HCT116 (cell line): Measurements from ENCODE around the gene BNIP5. TPM values are rescaled to one million over a fixed set of nuclear protein-coding genes. Genes with fewer than 3 reads are reported as not detected.

Source experiments
- ATAC-seq: fragments of 200-7000 bp; cut with Tn5 transposase; 2 replicates; pipeline ENCODE4 v1.9.1; 2020; ENCODE audit warnings: mild to moderate bottlenecking, moderate library complexity
- BruUV-seq: library from RNA; stranded (reverse); fragments of 400-500 nt; replicated peaks from 2 replicates; lab custom pipeline; 2021; lab: Mats Ljungman, UMichigan
- CTCF ChIA-PET: fragments of 300-600 bp; sonication (Branson Sonifier 250); formaldehyde crosslinking; loops from one replicate; lab custom pipeline; 2021; ENCODE audit warnings: antibody characterized with exemption; lab: Charles Lee
- POLR2A ChIA-PET: fragments of 300-600, 350-600 bp; sonication (Branson Sonifier 250); formaldehyde crosslinking; loops from one replicate; lab custom pipeline; 2021; ENCODE audit warnings: antibody characterized with exemption; lab: Charles Lee
- RAD21 ChIA-PET, 2 experiments: fragments of 300-600 bp; sonication (Branson Sonifier 250); formaldehyde crosslinking; loops; one replicate each; lab custom pipeline; 2023; ENCODE audit warnings: low total read pairs in 2 of 2; ENCODE audit not compliant: uncharacterized antibody in 2 of 2, unreplicated experiment in 2 of 2, low non-redundant PET in 1 of 2; lab: Charles Lee
- DNase-seq: peaks from one replicate; pipeline ENCODE4 v3.0.0-alpha.2; 2010; ENCODE audit warnings: low read depth, low spot score
- H2AFZ ChIP-seq: fragments of 200-600 bp; shearing (Covaris generic), sonication (generic); 2 replicates; pipeline ENCODE4 v1.6.1; 2017; ENCODE audit warnings: low read depth, mixed run types, mixed read lengths, antibody characterized with exemption, low read length; ENCODE audit not compliant: poor library complexity, severe bottlenecking
- H3K27ac ChIP-seq: 2 replicates; pipeline ENCODE4 v1.5.1; 2012; ENCODE audit warnings: low read depth, low read length
- H3K27me3 ChIP-seq: fragments of 200-600 bp; sonication (generic); 2 replicates; pipeline ENCODE4 v1.6.1; 2016; ENCODE audit warnings: mixed run types, low read length, mixed read lengths; ENCODE audit not compliant: insufficient read depth
- H3K36me3 ChIP-seq, 2 experiments: fragments of 200-500 bp in 1 of 2; fragments of 200-600 bp in 1 of 2; sonication (Bioruptor generic) in 1 of 2; sonication (generic) in 1 of 2; 2 replicates each; pipeline versions ENCODE4 v1.5.1 to v1.6.1; 2014 to 2016; ENCODE audit warnings: low read length in 2 of 2, inconsistent platforms in 1 of 2, mixed read lengths in 1 of 2, mixed run types in 1 of 2; ENCODE audit not compliant: insufficient read depth in 2 of 2, control insufficient read depth in 1 of 2
- H3K4me1 ChIP-seq, 2 experiments: fragments of 200-600 bp in 1 of 2; sonication (generic) in 1 of 2; 2 replicates each; pipeline versions ENCODE4 v1.5.1 to v1.6.1; 2012 to 2017; ENCODE audit warnings: low read length in 2 of 2, inconsistent platforms in 1 of 2, mild to moderate bottlenecking in 1 of 2, mixed read lengths in 1 of 2, mixed run types in 1 of 2, moderate library complexity in 1 of 2; ENCODE audit not compliant: insufficient read depth in 2 of 2, control insufficient read depth in 1 of 2
- H3K4me2 ChIP-seq: fragments of 200-600 bp; sonication (generic); 2 replicates; pipeline ENCODE4 v1.6.1; 2017; ENCODE audit warnings: mixed run types, low read length, mixed read lengths
- H3K4me3 ChIP-seq, 2 experiments: fragments of 200-600 bp in 1 of 2; sonication (generic) in 1 of 2; replicated peaks in 1 of 2; 2 replicates each; pipeline ENCODE4 v1.5.1; 2011 to 2016; ENCODE audit warnings: low read length in 2 of 2, control low read depth in 1 of 2, low read depth in 1 of 2, mild to moderate bottlenecking in 1 of 2, mixed read lengths in 1 of 2, mixed run types in 1 of 2
- H3K79me2 ChIP-seq: fragments of 200-600 bp; sonication (generic); 2 replicates; pipeline ENCODE4 v1.6.1; 2017; ENCODE audit warnings: mild to moderate bottlenecking, mixed run types, low read length, moderate library complexity, mixed read lengths; ENCODE audit not compliant: insufficient read depth
- H3K9ac ChIP-seq: fragments of 200-600 bp; sonication (generic); 2 replicates; pipeline ENCODE4 v1.6.1; 2016; ENCODE audit warnings: low read length, mixed read lengths
- H3K9me2 ChIP-seq: fragments of 200-600 bp; sonication (generic), shearing (Covaris generic); 2 replicates; pipeline ENCODE4 v1.6.1; 2017; ENCODE audit warnings: mixed run types, mild to moderate bottlenecking, moderate library complexity; ENCODE audit not compliant: insufficient read depth
- H3K9me3 ChIP-seq, 2 experiments: fragments of 200-500 bp in 1 of 2; fragments of 200-600 bp in 1 of 2; sonication (Bioruptor generic) in 1 of 2; sonication (generic) in 1 of 2; 2 replicates each; pipeline ENCODE4 v1.6.1; 2014 to 2017; ENCODE audit warnings: low read length in 2 of 2, mixed read lengths in 2 of 2, inconsistent platforms in 1 of 2, low read depth in 1 of 2, mild to moderate bottlenecking in 1 of 2, mixed run types in 1 of 2, moderate library complexity in 1 of 2; ENCODE audit not compliant: control insufficient read depth in 1 of 2, insufficient read depth in 1 of 2
- H4K20me1 ChIP-seq: fragments of 200-600 bp; sonication (generic), shearing (Covaris generic); 2 replicates; pipeline ENCODE4 v1.6.1; 2017; ENCODE audit warnings: mixed run types, mild to moderate bottlenecking, moderate library complexity; ENCODE audit not compliant: insufficient read depth
- CEBPB ChIP-seq: IDR thresholded peaks from 2 replicates; pipeline ENCODE4 v1.6.1; 2012; ENCODE audit warnings: low read depth
- EZH2 ChIP-seq: fragments of 200-600 bp; sonication (generic); IDR thresholded peaks from 2 replicates; pipeline ENCODE4 v1.6.1; 2017; ENCODE audit warnings: antibody characterized with exemption, mixed run types
- JUND ChIP-seq: IDR thresholded peaks from 2 replicates; pipeline ENCODE4 v1.6.1; 2012
- POLR2A ChIP-seq: IDR thresholded peaks from 2 replicates; pipeline ENCODE4 v1.7.0; 2011; ENCODE audit warnings: borderline replicate concordance; ENCODE audit not compliant: insufficient read depth, insufficient read length; ENCODE audit errors: extremely low read depth
- RAD21 ChIP-seq: IDR thresholded peaks from 2 replicates; pipeline ENCODE4 v1.6.1; 2012; ENCODE audit warnings: low read depth, mild to moderate bottlenecking
- SIN3A ChIP-seq: IDR thresholded peaks from 2 replicates; pipeline ENCODE4 v1.6.1; 2012; ENCODE audit warnings: low read depth
- SRF ChIP-seq: IDR thresholded peaks from 2 replicates; pipeline ENCODE4 v1.6.1; 2012; ENCODE audit warnings: low read depth
- YY1 ChIP-seq: IDR thresholded peaks from 2 replicates; pipeline ENCODE4 v1.6.1; 2011; ENCODE audit warnings: low read length, low read depth, moderate library complexity, mild to moderate bottlenecking; ENCODE audit not compliant: insufficient replicate concordance; ENCODE audit errors: extremely low read depth
- intact Hi-C: fragments of 100-400 bp; cut with micrococcal nuclease; formaldehyde crosslinking; loops from 2 replicates; pipeline ENCODE4 v1.10.0; 2022
- total RNA-seq: library from RNA; stranded (reverse); gene quantifications from one replicate; pipeline ENCODE4 v1.2.1, GENCODE V29; 2021; ENCODE audit not compliant: unreplicated experiment
- TF ChIP-seq, protein P1 (sequence below), 3 experiments: fragments of 200-600 bp in 1 of 3; sonication (generic) in 1 of 3; IDR thresholded peaks in 2 of 3; conservative IDR thresholded peaks in 1 of 3; 2 replicates each; pipeline ENCODE4 v1.5.1; 2012 to 2017; ENCODE audit warnings: low read depth in 2 of 3, low read length in 2 of 3, antibody characterized with exemption in 1 of 3, borderline replicate concordance in 1 of 3, control low read depth in 1 of 3, mild to moderate bottlenecking in 1 of 3, mixed read lengths in 1 of 3, mixed run types in 1 of 3, moderate library complexity in 1 of 3; ENCODE audit not compliant: insufficient read depth in 1 of 3

The BNIP5 gene
- total RNA-seq, 1 experiment from 2014 or later = not detected

DNA sequence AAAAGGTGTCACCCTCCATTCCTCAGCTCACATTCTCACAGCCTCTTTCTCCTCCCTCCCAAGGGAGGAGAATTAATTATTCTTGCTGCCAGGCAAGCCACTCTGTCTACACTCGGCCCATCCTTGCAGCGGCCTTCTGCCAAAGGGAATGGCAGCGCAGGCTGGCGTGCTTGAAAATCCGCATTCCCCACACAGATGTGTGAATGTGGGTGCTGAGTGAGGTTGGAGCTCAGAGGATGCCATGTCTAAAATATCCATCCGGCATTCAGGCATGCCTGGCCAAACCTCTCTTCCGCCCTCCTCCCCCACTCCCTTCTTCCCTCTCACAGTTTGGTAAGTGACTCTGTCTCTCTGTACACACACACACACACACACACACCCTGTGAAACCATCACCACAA, 39.2 kb downstream of the BNIP5 start:
- CTCF ChIA-PET = interaction anchor here (1.2 kb wide), 1 partner anchor 43 kb away, joined by 3 read pairs; no protein-coding TSS in a partner anchor
- H3K9ac ChIP-seq = no peak overlapping the region
- no peak overlapping the region for H3K27ac ChIP-seq
- no peaks in the 10 kb centered on the region for H4K20me1 ChIP-seq
- BruUV-seq = no TSS peak
- H2AFZ ChIP-seq = no peak overlapping the region
- no peaks in the 10 kb centered on the region for H3K79me2 ChIP-seq
- no peak overlapping the region for H3K4me3 ChIP-seq
- DNase-seq = no peak
- TF ChIP-seq RAD21 = no peak
- no peak for TF ChIP-seq SRF
- TF ChIP-seq EZH2 = no peak
- H3K9me3 ChIP-seq = no peaks in the 10 kb centered on the region
- H3K9me2 ChIP-seq = no peaks in the 10 kb centered on the region
- H3K36me3 ChIP-seq = no peaks in the 10 kb centered on the region
- ATAC-seq = no peak
- RAD21 ChIA-PET = no interaction called here
- intact Hi-C loops = no loop called here
- POLR2A ChIA-PET = no interaction called here
- H3K4me2 ChIP-seq = no peak overlapping the region
- no peaks in the 10 kb centered on the region for H3K4me1 ChIP-seq
- no peaks in the 10 kb centered on the region for H3K27me3 ChIP-seq

DNA sequence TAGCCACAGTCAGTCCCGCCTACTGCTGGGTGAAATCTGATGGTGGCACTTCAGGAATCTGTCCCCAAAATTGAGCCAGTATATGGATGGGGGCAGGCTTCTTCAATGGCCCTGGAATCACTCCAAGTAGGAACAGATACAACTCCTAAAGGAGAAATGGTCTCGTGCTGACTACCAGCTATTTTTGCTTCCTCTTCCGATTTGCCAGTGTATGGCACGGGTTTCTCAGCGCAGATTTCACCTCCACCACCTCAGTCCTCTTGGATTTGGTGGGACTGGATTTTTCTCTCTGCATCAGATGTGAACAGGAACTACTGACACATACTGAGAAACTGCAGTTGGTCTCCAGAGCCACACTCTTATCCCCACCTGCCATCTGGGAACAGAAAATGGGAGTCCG, 39.6 kb downstream of the BNIP5 start:
- ATAC-seq (no peak), DNase-seq (no peak)
- Histone ChIP-seq H3K4me2 (no peak overlapping the region), H3K9me3 (no peaks in the 10 kb centered on the region), H3K4me3 (no peak overlapping the region), H3K9me2 (no peaks in the 10 kb centered on the region), H4K20me1 (no peaks in the 10 kb centered on the region), H3K27ac (no peak overlapping the region), H3K27me3 (no peaks in the 10 kb centered on the region), H3K79me2 (no peaks in the 10 kb centered on the region), H3K36me3 (no peaks in the 10 kb centered on the region), H2AFZ (no peak overlapping the region), H3K4me1 (no peaks in the 10 kb centered on the region), H3K9ac (no peak overlapping the region)
- POLR2A ChIA-PET = no interaction called here
- no TSS peak for BruUV-seq
- intact Hi-C loops = no loop called here
- TF ChIP-seq CEBPB (no peak), POLR2A (no peak), YY1 (no peak), SIN3A (no peak), JUND (no peak)
- TF ChIP-seq, protein P1, sequence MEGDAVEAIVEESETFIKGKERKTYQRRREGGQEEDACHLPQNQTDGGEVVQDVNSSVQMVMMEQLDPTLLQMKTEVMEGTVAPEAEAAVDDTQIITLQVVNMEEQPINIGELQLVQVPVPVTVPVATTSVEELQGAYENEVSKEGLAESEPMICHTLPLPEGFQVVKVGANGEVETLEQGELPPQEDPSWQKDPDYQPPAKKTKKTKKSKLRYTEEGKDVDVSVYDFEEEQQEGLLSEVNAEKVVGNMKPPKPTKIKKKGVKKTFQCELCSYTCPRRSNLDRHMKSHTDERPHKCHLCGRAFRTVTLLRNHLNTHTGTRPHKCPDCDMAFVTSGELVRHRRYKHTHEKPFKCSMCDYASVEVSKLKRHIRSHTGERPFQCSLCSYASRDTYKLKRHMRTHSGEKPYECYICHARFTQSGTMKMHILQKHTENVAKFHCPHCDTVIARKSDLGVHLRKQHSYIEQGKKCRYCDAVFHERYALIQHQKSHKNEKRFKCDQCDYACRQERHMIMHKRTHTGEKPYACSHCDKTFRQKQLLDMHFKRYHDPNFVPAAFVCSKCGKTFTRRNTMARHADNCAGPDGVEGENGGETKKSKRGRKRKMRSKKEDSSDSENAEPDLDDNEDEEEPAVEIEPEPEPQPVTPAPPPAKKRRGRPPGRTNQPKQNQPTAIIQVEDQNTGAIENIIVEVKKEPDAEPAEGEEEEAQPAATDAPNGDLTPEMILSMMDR (IDR thresholded peaks at IDR 0.05 in 2 of 3, conservative IDR thresholded peaks at IDR 0.05 in 1 of 3; ENCODE audit: borderline replicate concordance in 1 of 3, insufficient read depth in 1 of 3, low read depth in 2 of 3, low read length in 2 of 3) = no peak
- CTCF ChIA-PET = no interaction called here
- RAD21 ChIA-PET = no interaction called here
